PC-3 (cell line): ENCODE measurements around the gene KCTD5.

Experiments
- CTCF ChIP-seq: fragments of 300-600 bp; sonication (generic); conservative IDR thresholded peaks from 2 replicates; pipeline ENCODE4 v1.5.1; 2017; ENCODE audit warnings: antibody characterized with exemption, low read depth, mild to moderate bottlenecking, low read length
- EZH2 ChIP-seq: fragments of 300-600 bp; sonication (generic); IDR thresholded peaks from one replicate; pipeline ENCODE4 v1.6.1; 2017; ENCODE audit warnings: antibody characterized with exemption, mild to moderate bottlenecking, low read length; ENCODE audit not compliant: unreplicated experiment
- EZH2phosphoT487 ChIP-seq: fragments of 300-600 bp; sonication (generic); IDR thresholded peaks from 2 replicates; pipeline ENCODE4 v1.6.1; 2018; ENCODE audit warnings: mild to moderate bottlenecking, antibody characterized with exemption, low read length, borderline replicate concordance

DNA sequence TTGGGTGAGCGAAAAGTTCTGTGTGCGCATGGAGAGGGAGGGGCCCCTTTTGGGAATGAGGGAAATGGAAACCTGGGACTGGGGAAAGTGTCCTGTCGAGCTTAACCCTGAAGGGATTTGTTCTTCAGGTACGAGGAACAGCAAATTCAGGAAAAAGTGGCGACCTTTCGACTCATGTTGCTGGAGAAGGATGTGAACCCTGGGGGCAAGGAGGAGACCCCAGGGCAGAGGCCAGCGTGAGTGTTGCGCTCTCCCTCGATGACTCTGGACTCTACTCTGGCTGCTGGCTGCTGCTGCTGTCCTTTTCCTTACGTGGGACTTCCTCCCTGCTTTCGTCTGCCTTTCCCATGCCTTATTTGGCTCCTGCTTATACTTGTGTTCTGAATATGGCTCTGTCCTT is 75.0 kb downstream of the KCTD5 start:
- TF ChIP-seq CTCF (no peak), EZH2 (no peak), EZH2phosphoT487 (no peak)
